ENCODE measurements around the gene RTF1. TPM values are rescaled to one million over a fixed set of nuclear protein-coding genes. Genes with fewer than 3 reads are reported as not detected.

Gene RTF1
- total RNA-seq, 1 donor from 2014 or later, result 30.5 TPM

- no peaks in the 10 kb centered on the region for H3K27me3 Mint-ChIP-seq (ENCODE audit: low read depth)
- H3K36me3 Mint-ChIP-seq (ENCODE audit: low read depth), result peaks cover 35% of the 10 kb centered on the region
- no peak for TF ChIP-seq CTCF (IDR thresholded peaks at IDR 0.05)
- H3K4me3 Mint-ChIP-seq (ENCODE audit: unreplicated experiment), result no peak overlapping the region
- no peak for DNase-seq (ENCODE audit: low spot score)
- H3K27ac Mint-ChIP-seq (ENCODE audit: unreplicated experiment), result no peak overlapping the region
- H3K9me3 Mint-ChIP-seq (ENCODE audit: low read depth), result no peaks in the 10 kb centered on the region
- peaks cover 2% of the 10 kb centered on the region for H3K4me1 Mint-ChIP-seq (ENCODE audit: low read depth)
Observed at GRCh38 chr15:41482110-41482877, 65.4 kb downstream of the RTF1 start.

GRCh38 chr15:41483115-41483514 is 66.2 kb downstream of the RTF1 start:
- Mint-ChIP-seq H3K27me3 (ENCODE audit: low read depth) (no peaks in the 10 kb centered on the region), H3K4me1 (ENCODE audit: low read depth) (no peaks in the 10 kb centered on the region), H3K27ac (ENCODE audit: unreplicated experiment) (no peak overlapping the region), H3K9me3 (ENCODE audit: low read depth) (no peaks in the 10 kb centered on the region), H3K36me3 (ENCODE audit: low read depth) (peaks cover 34% of the 10 kb centered on the region), H3K4me3 (ENCODE audit: unreplicated experiment) (no peak overlapping the region)
- no peak for TF ChIP-seq CTCF (IDR thresholded peaks at IDR 0.05)
- DNase-seq (ENCODE audit: low spot score), result no peak

GRCh38 chr15:41483519-41483918 is 66.6 kb downstream of the RTF1 start:
- Mint-ChIP-seq H3K4me3 (ENCODE audit: unreplicated experiment) (no peak overlapping the region), H3K27me3 (ENCODE audit: low read depth) (no peaks in the 10 kb centered on the region), H3K9me3 (ENCODE audit: low read depth) (no peaks in the 10 kb centered on the region), H3K4me1 (ENCODE audit: low read depth) (no peaks in the 10 kb centered on the region), H3K36me3 (ENCODE audit: low read depth) (peaks cover 32% of the 10 kb centered on the region), H3K27ac (ENCODE audit: unreplicated experiment) (no peak overlapping the region)
- no peak for DNase-seq (ENCODE audit: low spot score)
- TF ChIP-seq CTCF (IDR thresholded peaks at IDR 0.05), result no peak

- H3K27me3 Mint-ChIP-seq (ENCODE audit: low read depth), result no peaks in the 10 kb centered on the region
- no peak overlapping the region for H3K4me3 Mint-ChIP-seq (ENCODE audit: unreplicated experiment)
- H3K9me3 Mint-ChIP-seq (ENCODE audit: low read depth), result no peaks in the 10 kb centered on the region
- peaks cover 22% of the 10 kb centered on the region for H3K36me3 Mint-ChIP-seq (ENCODE audit: low read depth)
- TF ChIP-seq CTCF (IDR thresholded peaks at IDR 0.05), result no peak
- no peak overlapping the region for H3K27ac Mint-ChIP-seq (ENCODE audit: unreplicated experiment)
- no peak for DNase-seq (ENCODE audit: low spot score)
- H3K4me1 Mint-ChIP-seq (ENCODE audit: low read depth), result peaks cover 1% of the 10 kb centered on the region
Observed at GRCh38 chr15:41484937-41485625, 68.2 kb downstream of the RTF1 start.

GRCh38 chr15:41486286-41486685 is 69.4 kb downstream of the RTF1 start:
- peaks cover 3% of the 10 kb centered on the region for H3K9me3 Mint-ChIP-seq (ENCODE audit: low read depth)
- H3K4me1 Mint-ChIP-seq (ENCODE audit: low read depth), result peaks cover 6% of the 10 kb centered on the region
- H3K36me3 Mint-ChIP-seq (ENCODE audit: low read depth), result peaks cover 11% of the 10 kb centered on the region
- TF ChIP-seq CTCF (IDR thresholded peaks at IDR 0.05), result no peak
- no peak for DNase-seq (ENCODE audit: low spot score)
- no peak overlapping the region for H3K27ac Mint-ChIP-seq (ENCODE audit: unreplicated experiment)
- no peaks in the 10 kb centered on the region for H3K27me3 Mint-ChIP-seq (ENCODE audit: low read depth)
- no peak overlapping the region for H3K4me3 Mint-ChIP-seq (ENCODE audit: unreplicated experiment)
